ENCODE results near the gene SCART1. TPM values are rescaled to one million over a fixed set of nuclear protein-coding genes. Genes with fewer than 3 reads are reported as not detected.

The SCART1 gene
- total RNA-seq, 6 experiments from 2014 or later, result 0.18 to 1.6 (median 0.33) TPM

DNA sequence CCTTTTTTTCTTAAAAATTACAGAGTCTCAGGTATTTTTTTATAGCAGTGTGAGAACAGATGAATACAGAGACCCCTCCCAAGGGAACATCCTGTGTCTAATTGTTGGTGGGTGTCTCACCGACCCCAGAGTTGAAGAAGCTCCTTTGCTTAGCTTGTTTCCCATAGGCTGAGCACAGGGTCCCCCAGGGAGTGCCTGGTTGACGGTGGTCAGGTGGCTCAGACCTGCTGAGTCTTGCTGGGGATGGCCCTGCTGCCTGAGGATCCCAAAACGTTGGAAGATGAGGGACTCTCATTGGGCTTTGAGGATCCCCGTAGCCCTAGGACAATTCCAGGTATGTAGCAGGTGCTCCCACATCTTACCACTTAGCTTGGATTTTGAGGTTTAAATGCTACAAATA, 19.5 kb downstream of the SCART1 start:
- Histone ChIP-seq H3K9me3 (no peaks in the 10 kb centered on the region), H3K27ac (no peak overlapping the region), H3K4me3 (no peak overlapping the region), H3K27me3 (no peaks in the 10 kb centered on the region), H3K4me1 (no peaks in the 10 kb centered on the region), H3K36me3 (no peaks in the 10 kb centered on the region)
- no peak for TF ChIP-seq POLR2A (IDR thresholded peaks at IDR 0.05)
- TF ChIP-seq, protein P1, sequence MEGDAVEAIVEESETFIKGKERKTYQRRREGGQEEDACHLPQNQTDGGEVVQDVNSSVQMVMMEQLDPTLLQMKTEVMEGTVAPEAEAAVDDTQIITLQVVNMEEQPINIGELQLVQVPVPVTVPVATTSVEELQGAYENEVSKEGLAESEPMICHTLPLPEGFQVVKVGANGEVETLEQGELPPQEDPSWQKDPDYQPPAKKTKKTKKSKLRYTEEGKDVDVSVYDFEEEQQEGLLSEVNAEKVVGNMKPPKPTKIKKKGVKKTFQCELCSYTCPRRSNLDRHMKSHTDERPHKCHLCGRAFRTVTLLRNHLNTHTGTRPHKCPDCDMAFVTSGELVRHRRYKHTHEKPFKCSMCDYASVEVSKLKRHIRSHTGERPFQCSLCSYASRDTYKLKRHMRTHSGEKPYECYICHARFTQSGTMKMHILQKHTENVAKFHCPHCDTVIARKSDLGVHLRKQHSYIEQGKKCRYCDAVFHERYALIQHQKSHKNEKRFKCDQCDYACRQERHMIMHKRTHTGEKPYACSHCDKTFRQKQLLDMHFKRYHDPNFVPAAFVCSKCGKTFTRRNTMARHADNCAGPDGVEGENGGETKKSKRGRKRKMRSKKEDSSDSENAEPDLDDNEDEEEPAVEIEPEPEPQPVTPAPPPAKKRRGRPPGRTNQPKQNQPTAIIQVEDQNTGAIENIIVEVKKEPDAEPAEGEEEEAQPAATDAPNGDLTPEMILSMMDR (IDR thresholded peaks at IDR 0.05), result no peak
- DNase-seq (no peak), ATAC-seq (no peak)
- 78% methylated on average over 1 of the region's 4 CpGs for WGBS (ENCODE audit: insufficient coverage, low coverage, low lambda C conversion rate, missing lambda C conversion rate)
- intact Hi-C loops (cut with DNase I), result no loop called here

DNA sequence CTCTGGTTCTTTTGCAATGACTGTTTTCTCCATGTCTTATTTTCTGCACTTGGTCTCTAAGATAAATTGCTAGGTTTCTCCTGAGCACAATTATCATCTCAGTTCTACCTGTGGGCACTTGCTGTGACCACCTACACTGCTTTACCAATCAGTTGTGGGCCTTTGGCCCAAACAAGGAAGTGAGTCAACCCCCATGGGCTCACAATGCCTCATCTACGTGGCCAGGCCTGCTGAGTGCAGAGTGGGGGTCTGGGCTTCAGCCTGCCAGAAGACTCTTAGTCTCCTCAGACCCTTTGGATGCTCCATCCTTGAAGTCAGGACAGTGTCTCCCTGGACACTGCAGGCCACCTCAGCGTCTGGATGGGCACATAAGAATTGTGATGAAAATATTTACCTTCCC, 20.3 kb downstream of the SCART1 start:
- ATAC-seq (no peak), DNase-seq (no peak)
- Histone ChIP-seq H3K27me3 (no peaks in the 10 kb centered on the region), H3K4me1 (no peaks in the 10 kb centered on the region), H3K36me3 (no peaks in the 10 kb centered on the region), H3K4me3 (no peak overlapping the region), H3K9me3 (no peaks in the 10 kb centered on the region), H3K27ac (no peak overlapping the region)
- TF ChIP-seq, protein P1 (IDR thresholded peaks at IDR 0.05), result no peak
- intact Hi-C loops (cut with DNase I), result no loop called here
- WGBS (ENCODE audit: insufficient coverage, low coverage, low lambda C conversion rate, missing lambda C conversion rate), result 100% methylated on average over 1 of the region's 2 CpGs

DNA sequence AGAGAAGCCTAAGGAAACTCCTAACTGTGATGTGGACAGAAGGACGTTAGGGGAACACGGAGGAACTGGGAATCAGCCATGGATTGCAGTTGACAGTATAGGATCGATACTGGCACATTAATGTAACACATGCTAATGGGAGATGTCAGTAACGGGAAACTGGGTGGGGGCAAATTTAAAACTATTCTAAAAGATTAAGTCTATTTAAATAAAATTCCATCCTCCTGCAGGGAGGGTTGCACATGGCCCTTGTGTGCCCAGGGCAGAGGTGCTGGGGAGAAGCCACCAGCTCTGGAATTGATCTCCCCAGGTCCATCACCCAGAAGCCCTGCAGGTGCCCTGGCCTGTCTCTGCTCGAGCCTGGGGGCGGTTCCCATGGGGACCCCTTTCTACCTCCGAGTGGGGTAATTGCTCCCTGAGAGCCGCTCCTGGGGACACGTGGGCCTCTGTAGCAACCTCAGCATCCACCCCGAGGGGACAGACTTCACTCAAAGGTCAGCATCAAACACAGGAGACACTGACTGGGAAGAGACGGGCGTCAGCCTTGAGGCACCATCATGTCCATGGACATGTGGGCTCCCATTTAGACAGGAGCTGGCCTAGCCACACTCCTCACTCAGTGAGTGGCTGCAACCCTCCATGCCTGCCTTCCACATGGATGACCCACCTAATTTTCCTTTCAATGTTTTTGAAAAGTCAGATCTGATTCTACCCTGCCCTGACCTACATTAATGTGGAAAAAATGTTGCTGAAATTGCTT, 21.1 kb downstream of the SCART1 start:
- TF ChIP-seq, protein P1 (IDR thresholded peaks at IDR 0.05), result no peak
- TF ChIP-seq POLR2A (IDR thresholded peaks at IDR 0.05), result no peak
- Histone ChIP-seq H3K27me3 (no peaks in the 10 kb centered on the region), H3K9me3 (no peaks in the 10 kb centered on the region), H3K27ac (no peak overlapping the region), H3K4me1 (no peaks in the 10 kb centered on the region), H3K4me3 (no peak overlapping the region), H3K36me3 (no peaks in the 10 kb centered on the region)
- intact Hi-C loops (cut with DNase I), result no loop called here
- 88% methylated on average over 5 of the region's 12 CpGs for WGBS (ENCODE audit: insufficient coverage, low coverage, low lambda C conversion rate, missing lambda C conversion rate)
- DNase-seq (no peak), ATAC-seq (peak in 1 of 4 donors; percentile 21)

DNA sequence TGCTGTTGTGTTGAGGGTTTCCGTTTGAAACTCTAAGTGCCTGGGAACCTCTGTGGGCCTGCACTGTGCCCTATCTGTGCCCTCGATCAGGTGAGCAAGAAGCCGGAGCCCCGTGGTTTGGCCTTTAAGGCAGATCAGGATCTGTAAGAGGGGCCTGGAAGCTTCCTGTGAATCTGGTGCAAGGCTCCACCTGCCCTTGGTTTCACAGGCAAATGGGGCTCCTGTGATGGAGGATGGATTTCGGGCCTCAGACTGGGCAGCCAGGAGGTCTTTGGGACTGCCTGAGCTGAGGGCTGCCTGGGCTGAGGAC, 21.6 kb downstream of the SCART1 start:
- no peak for DNase-seq
- peak in 2 of 4 donors; percentile 25 to 26 for ATAC-seq
- no peaks in the 10 kb centered on the region for H3K36me3 ChIP-seq
- H3K4me1 ChIP-seq, result no peaks in the 10 kb centered on the region
- intact Hi-C loops (cut with DNase I), result no loop called here
- no peak overlapping the region for H3K27ac ChIP-seq
- WGBS (ENCODE audit: insufficient coverage, low coverage, low lambda C conversion rate, missing lambda C conversion rate), result 60% methylated on average over 1 of the region's 5 CpGs
- TF ChIP-seq, protein P1 (IDR thresholded peaks at IDR 0.05), result no peak
- TF ChIP-seq POLR2A (IDR thresholded peaks at IDR 0.05), result no peak
- H3K27me3 ChIP-seq, result no peaks in the 10 kb centered on the region
- H3K9me3 ChIP-seq, result no peaks in the 10 kb centered on the region
- no peak overlapping the region for H3K4me3 ChIP-seq

Data from right lobe of liver (tissue), 6 donors.